ENCODE measurements around the gene FCRL5.

Gene FCRL5

DNA sequence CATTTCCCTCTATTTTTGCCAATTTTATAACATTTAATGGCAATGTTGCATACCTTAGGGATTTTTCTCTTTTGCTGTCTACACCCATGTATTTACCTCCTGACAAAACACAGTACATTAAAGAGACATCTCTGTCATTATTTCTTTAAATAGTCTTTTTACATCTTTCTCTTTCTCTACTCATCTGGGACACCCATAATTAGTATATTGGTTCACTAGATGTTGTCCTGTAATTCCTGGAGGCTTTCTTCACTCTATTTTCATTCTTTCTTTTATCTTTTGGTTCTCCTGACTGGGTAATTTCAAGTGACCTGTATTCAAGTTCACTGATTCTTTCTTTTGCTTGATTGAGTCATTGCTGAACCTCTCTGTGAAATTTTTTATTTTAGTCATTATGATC lies 74.3 kb downstream of the FCRL5 start:
- H3K27ac Mint-ChIP-seq (ENCODE audit: low read depth): no peak overlapping the region
- peaks cover 35% of the 10 kb centered on the region for H3K27me3 Mint-ChIP-seq
- ATAC-seq (replicated peaks; ENCODE audit: extremely low read depth, poor library complexity, severe bottlenecking): no peak
- H3K4me3 Mint-ChIP-seq: no peak overlapping the region
- DNase-seq (ENCODE audit: low spot score in 2 of 2): no peak
- no peaks in the 10 kb centered on the region for H3K36me3 Mint-ChIP-seq (ENCODE audit: insufficient read depth)
- H3K9me3 Mint-ChIP-seq: peaks cover 6% of the 10 kb centered on the region
- H3K4me1 Mint-ChIP-seq: no peaks in the 10 kb centered on the region

- H3K27ac Mint-ChIP-seq (ENCODE audit: low read depth): no peak overlapping the region
- H3K4me1 Mint-ChIP-seq: no peaks in the 10 kb centered on the region
- DNase-seq (ENCODE audit: low spot score in 2 of 2) (no peak), ATAC-seq (replicated peaks; ENCODE audit: extremely low read depth, poor library complexity, severe bottlenecking) (no peak)
- H3K36me3 Mint-ChIP-seq (ENCODE audit: insufficient read depth): no peaks in the 10 kb centered on the region
- H3K9me3 Mint-ChIP-seq: peaks cover 6% of the 10 kb centered on the region
- H3K27me3 Mint-ChIP-seq: peaks cover 32% of the 10 kb centered on the region
- H3K4me3 Mint-ChIP-seq: no peak overlapping the region
Measured at GRCh38 chr1:157477419-157477818, 74.9 kb downstream of the FCRL5 start.

GRCh38 chr1:157472959-157473358 lies 79.4 kb downstream of the FCRL5 start:
- no peak for ATAC-seq (replicated peaks; ENCODE audit: extremely low read depth, poor library complexity, severe bottlenecking)
- no peaks in the 10 kb centered on the region for H3K4me1 Mint-ChIP-seq

DNA sequence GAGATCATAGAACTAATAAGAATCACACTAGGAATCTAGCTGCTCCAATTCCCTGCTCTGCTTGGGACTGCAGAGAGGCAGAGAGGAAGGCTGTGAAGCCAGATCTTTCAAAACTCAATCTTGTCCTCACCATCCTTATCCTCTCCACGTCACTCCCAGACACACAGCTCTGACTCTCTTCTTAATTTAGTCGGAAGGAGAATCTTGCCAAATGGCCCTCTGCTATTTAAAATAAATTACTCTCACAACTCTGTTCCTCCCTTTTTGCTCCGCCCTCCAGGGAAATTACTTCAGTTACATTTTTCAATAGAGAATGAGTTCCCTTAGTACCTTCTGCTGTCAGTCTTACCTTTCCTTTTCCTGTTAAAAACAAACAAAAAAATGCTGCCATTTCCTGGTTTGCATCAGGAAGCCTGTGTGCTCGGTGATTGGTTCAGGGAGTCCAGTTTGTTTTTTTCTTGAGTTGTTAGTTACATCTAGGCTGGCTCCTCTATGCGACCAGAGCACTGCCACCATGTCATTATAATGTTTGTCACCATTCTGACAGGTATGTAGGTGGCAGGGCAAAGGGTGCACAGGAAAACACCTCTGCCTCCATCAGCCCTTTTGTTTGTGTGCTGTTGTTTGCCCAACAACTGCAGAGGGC lies 80.1 kb downstream of the FCRL5 start:
- no peak overlapping the region for H3K4me3 Mint-ChIP-seq
- no peaks in the 10 kb centered on the region for H3K36me3 Mint-ChIP-seq (ENCODE audit: insufficient read depth)
- H3K9me3 Mint-ChIP-seq: no peaks in the 10 kb centered on the region
- DNase-seq (ENCODE audit: low spot score in 2 of 2) (no peak), ATAC-seq (replicated peaks; ENCODE audit: extremely low read depth, poor library complexity, severe bottlenecking) (no peak)
- no peak overlapping the region for H3K27ac Mint-ChIP-seq (ENCODE audit: low read depth)
- H3K4me1 Mint-ChIP-seq: no peaks in the 10 kb centered on the region
- peaks cover 29% of the 10 kb centered on the region for H3K27me3 Mint-ChIP-seq

More at GRCh38 chr1:157472959-157473358, 79.4 kb downstream of the FCRL5 start:
- H3K36me3 Mint-ChIP-seq (ENCODE audit: insufficient read depth): no peaks in the 10 kb centered on the region
- H3K27ac Mint-ChIP-seq (ENCODE audit: low read depth): no peak overlapping the region
- DNase-seq (ENCODE audit: low spot score in 2 of 2): no peak
- H3K4me3 Mint-ChIP-seq: no peak overlapping the region
- peaks cover 1% of the 10 kb centered on the region for H3K9me3 Mint-ChIP-seq
- H3K27me3 Mint-ChIP-seq: peaks cover 32% of the 10 kb centered on the region

GRCh38 chr1:157471531-157471930 lies 80.8 kb downstream of the FCRL5 start:
- Mint-ChIP-seq H3K4me1 (no peaks in the 10 kb centered on the region), H3K9me3 (no peaks in the 10 kb centered on the region), H3K27me3 (peaks cover 22% of the 10 kb centered on the region), H3K4me3 (no peak overlapping the region), H3K36me3 (ENCODE audit: insufficient read depth) (no peaks in the 10 kb centered on the region), H3K27ac (ENCODE audit: low read depth) (no peak overlapping the region)
- ATAC-seq (replicated peaks; ENCODE audit: extremely low read depth, poor library complexity, severe bottlenecking) (no peak), DNase-seq (ENCODE audit: low spot score in 2 of 2) (no peak)

- DNase-seq (ENCODE audit: low spot score in 2 of 2): no peak
- ATAC-seq (replicated peaks; ENCODE audit: extremely low read depth, poor library complexity, severe bottlenecking): no peak
- Mint-ChIP-seq H3K36me3 (ENCODE audit: insufficient read depth) (no peaks in the 10 kb centered on the region), H3K4me1 (no peaks in the 10 kb centered on the region), H3K9me3 (no peaks in the 10 kb centered on the region), H3K27ac (ENCODE audit: low read depth) (no peak overlapping the region), H3K4me3 (no peak overlapping the region), H3K27me3 (peaks cover 23% of the 10 kb centered on the region)
Measured at GRCh38 chr1:157469752-157470675, 82.3 kb downstream of the FCRL5 start.

DNA sequence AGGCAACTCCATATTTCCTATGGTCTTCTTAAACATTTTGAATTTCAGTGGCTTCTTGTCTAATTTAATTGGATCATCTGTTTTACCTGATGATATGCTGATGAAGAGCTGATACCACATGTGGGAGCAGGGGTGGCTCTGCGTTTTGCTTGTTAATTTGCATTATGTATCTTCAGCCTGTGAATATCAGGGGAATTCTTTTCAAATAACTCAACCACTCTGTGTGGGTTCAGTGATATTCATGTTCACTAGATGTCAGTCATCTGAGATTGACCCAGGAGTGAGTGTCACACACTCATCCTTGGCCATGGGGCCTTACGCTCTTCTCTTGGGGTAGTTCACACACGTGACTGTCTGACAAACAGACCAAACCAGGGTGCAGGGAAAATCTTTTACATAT lies 83.0 kb downstream of the FCRL5 start:
- no peak for ATAC-seq (replicated peaks; ENCODE audit: extremely low read depth, poor library complexity, severe bottlenecking)
- no peak for DNase-seq (ENCODE audit: low spot score in 2 of 2)
- Mint-ChIP-seq H3K9me3 (no peaks in the 10 kb centered on the region), H3K4me1 (no peaks in the 10 kb centered on the region), H3K4me3 (no peak overlapping the region), H3K27ac (ENCODE audit: low read depth) (no peak overlapping the region), H3K27me3 (peaks cover 26% of the 10 kb centered on the region), H3K36me3 (ENCODE audit: insufficient read depth) (no peaks in the 10 kb centered on the region)

GRCh38 chr1:157466011-157466410 lies 86.3 kb downstream of the FCRL5 start:
- H3K4me3 Mint-ChIP-seq: no peak overlapping the region

More at GRCh38 chr1:157466011-157466410, 86.3 kb downstream of the FCRL5 start:
- peaks cover 28% of the 10 kb centered on the region for H3K27me3 Mint-ChIP-seq
- no peaks in the 10 kb centered on the region for H3K4me1 Mint-ChIP-seq
- DNase-seq (ENCODE audit: low spot score in 2 of 2) (no peak), ATAC-seq (replicated peaks; ENCODE audit: extremely low read depth, poor library complexity, severe bottlenecking) (no peak)
- no peaks in the 10 kb centered on the region for H3K36me3 Mint-ChIP-seq (ENCODE audit: insufficient read depth)
- H3K27ac Mint-ChIP-seq (ENCODE audit: low read depth): no peak overlapping the region
- no peaks in the 10 kb centered on the region for H3K9me3 Mint-ChIP-seq

All from central memory CD8-positive, alpha-beta T cell (primary cell).